ENCODE data around the gene KCNA3. TPM values are rescaled to one million over a fixed set of nuclear protein-coding genes. Genes with fewer than 3 reads are reported as not detected.
"Not testable (repeated sequence)": the region's sequence is repeated elsewhere in the genome, so short reads cannot be mapped to it uniquely, and the experiment has no call there.

The KCNA3 gene
- total RNA-seq, 2 donors from 2014 or later = 23.5 to 48.3 TPM

DNA sequence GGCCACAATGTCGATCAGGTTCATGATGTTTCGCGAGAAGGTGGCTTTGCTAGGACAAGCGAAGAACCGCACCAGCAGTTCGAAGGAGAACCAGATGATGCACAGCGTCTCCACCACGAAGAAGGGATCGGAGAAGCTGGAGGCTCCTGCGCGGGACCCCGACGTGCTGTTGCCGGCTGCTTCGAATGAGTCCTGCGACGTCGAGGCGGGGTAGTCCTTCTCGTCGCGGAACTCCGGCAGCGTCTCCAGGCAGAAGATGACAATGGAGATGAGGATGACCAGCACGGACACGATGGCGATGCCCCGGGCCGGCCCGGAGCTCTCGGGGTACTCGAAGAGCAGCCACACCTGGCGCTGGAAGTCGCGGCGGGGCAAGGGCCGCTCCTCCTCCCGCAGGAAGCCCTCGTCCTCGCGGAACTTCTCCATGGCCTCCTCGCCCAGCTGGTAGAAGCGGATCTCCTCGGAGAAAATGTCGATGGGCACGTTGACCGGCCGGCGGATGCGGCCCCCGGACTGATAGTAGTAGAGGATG, 869 bp downstream of the KCNA3 start:
- Mint-ChIP-seq H3K27ac (peak overlapping the region; percentile 95), H3K4me3 (peak overlapping the region; percentile 89 to 98), H3K9me3 (no peaks in the 10 kb centered on the region), H3K36me3 (ENCODE audit: insufficient read depth in 2 of 2) (peaks cover 24 to 26% of the 10 kb centered on the region in 2 donors), H3K4me1 (ENCODE audit: low read depth) (peaks cover 40% of the 10 kb centered on the region), H3K27me3 (ENCODE audit: low read depth) (no peaks in the 10 kb centered on the region)
- DNase-seq (peak in 1 of 2 donors; percentile 32), ATAC-seq (replicated peaks in 1 of 2) (no peak)

DNA sequence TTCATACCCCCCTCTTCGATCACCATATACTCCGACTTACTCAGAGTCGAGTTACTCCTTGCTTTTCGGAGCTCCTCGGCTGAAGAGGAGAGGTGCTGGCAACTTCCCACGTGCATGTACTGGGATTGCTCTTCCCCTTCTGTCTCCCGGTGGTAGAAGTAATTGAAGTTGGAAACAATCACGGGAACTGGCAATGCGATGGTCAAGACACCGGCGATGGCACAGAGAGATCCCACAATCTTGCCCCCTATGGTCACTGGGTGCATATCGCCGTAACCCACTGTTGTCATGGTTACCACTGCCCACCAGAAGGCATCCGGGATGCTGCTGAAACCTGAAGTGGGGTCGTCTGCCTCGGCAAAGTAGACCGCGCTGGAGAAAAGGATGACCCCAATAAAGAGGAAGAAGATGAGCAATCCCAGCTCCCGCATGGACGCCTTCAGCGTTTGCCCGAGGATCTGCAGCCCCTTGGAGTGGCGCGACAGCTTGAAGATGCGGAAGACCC, 1.5 kb downstream of the KCNA3 start:
- no peaks in the 10 kb centered on the region for H3K9me3 Mint-ChIP-seq
- H3K4me3 Mint-ChIP-seq = peak overlapping the region; percentile 89 to 98
- ATAC-seq (replicated peaks in 1 of 2) = no peak
- DNase-seq = peak; percentile 24 to 49
- peak overlapping the region; percentile 95 for H3K27ac Mint-ChIP-seq
- H3K4me1 Mint-ChIP-seq (ENCODE audit: low read depth) = peaks cover 46% of the 10 kb centered on the region
- no peaks in the 10 kb centered on the region for H3K27me3 Mint-ChIP-seq (ENCODE audit: low read depth)
- peaks cover 24 to 26% of the 10 kb centered on the region in 2 donors for H3K36me3 Mint-ChIP-seq (ENCODE audit: insufficient read depth in 2 of 2)

DNA sequence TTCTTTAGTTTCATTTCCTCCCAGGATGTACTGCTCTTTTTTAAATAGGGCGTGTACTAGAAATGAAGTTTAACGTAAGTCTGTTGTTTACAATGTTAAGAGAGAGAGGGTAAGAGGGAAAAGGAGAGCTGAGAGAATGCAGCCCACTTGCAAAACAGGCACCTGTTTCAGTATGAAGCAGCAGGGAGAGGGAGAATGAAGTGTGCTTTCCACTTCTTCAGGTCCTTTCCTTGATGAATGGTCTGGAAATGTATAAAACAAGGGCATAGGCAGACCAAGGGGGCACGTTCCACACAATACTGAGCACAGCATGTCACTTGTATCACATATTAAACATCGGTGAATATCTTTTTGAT, 2.0 kb downstream of the KCNA3 start:
- Mint-ChIP-seq H3K4me3 (peak overlapping the region; percentile 89 to 98), H3K27ac (peak overlapping the region; percentile 95), H3K36me3 (ENCODE audit: insufficient read depth in 2 of 2) (peaks cover 24 to 26% of the 10 kb centered on the region in 2 donors), H3K27me3 (ENCODE audit: low read depth) (no peaks in the 10 kb centered on the region), H3K4me1 (ENCODE audit: low read depth) (peaks cover 51% of the 10 kb centered on the region), H3K9me3 (no peaks in the 10 kb centered on the region)
- DNase-seq (peak; percentile 23 to 31), ATAC-seq (replicated peaks in 1 of 2) (peak; percentile 41 to 43)

- peak; percentile 51 to 54 for ATAC-seq (replicated peaks in 1 of 2)
- Mint-ChIP-seq H3K4me1 (ENCODE audit: low read depth) (peaks cover 51% of the 10 kb centered on the region), H3K36me3 (ENCODE audit: insufficient read depth in 2 of 2) (peaks cover 24 to 26% of the 10 kb centered on the region in 2 donors), H3K4me3 (peak overlapping the region; percentile 89 to 98), H3K9me3 (no peaks in the 10 kb centered on the region), H3K27me3 (ENCODE audit: low read depth) (no peaks in the 10 kb centered on the region), H3K27ac (peak overlapping the region; percentile 95)
- peak; percentile 73 to 77 for DNase-seq
Measured at GRCh38 chr1:110672001-110672752, 2.6 kb downstream of the KCNA3 start.

- peaks cover 24 to 26% of the 10 kb centered on the region in 2 donors for H3K36me3 Mint-ChIP-seq (ENCODE audit: insufficient read depth in 2 of 2)
- DNase-seq = no peak
Measured at GRCh38 chr1:110671361-110671760, 3.4 kb downstream of the KCNA3 start.

GRCh38 chr1:110668549-110668948, 6.2 kb downstream of the KCNA3 start:
- peak overlapping the region; percentile 56 to 85 for H3K4me3 Mint-ChIP-seq
- peaks cover 41% of the 10 kb centered on the region for H3K4me1 Mint-ChIP-seq (ENCODE audit: low read depth)
- no peaks in the 10 kb centered on the region for H3K27me3 Mint-ChIP-seq (ENCODE audit: low read depth)
- DNase-seq (peak in 1 of 2 donors; percentile 18), ATAC-seq (replicated peaks in 1 of 2) (peak; percentile 29 to 35)
- peaks cover 20% of the 10 kb centered on the region in 2 donors for H3K36me3 Mint-ChIP-seq (ENCODE audit: insufficient read depth in 2 of 2)
- H3K27ac Mint-ChIP-seq = peak overlapping the region; percentile 52
- H3K9me3 Mint-ChIP-seq = no peaks in the 10 kb centered on the region

More at GRCh38 chr1:110671361-110671760, 3.4 kb downstream of the KCNA3 start:
- Mint-ChIP-seq H3K4me3 (peak overlapping the region; percentile 89 to 98), H3K4me1 (ENCODE audit: low read depth) (peaks cover 51% of the 10 kb centered on the region), H3K27me3 (ENCODE audit: low read depth) (no peaks in the 10 kb centered on the region), H3K9me3 (no peaks in the 10 kb centered on the region), H3K27ac (peak overlapping the region; percentile 95)
- ATAC-seq (replicated peaks in 1 of 2) = no peak

GRCh38 chr1:110667776-110668175, 7.0 kb downstream of the KCNA3 start:
- Mint-ChIP-seq H3K9me3 (no peaks in the 10 kb centered on the region), H3K27ac (peak overlapping the region; percentile 30), H3K4me1 (ENCODE audit: low read depth) (peaks cover 38% of the 10 kb centered on the region), H3K4me3 (peak overlapping the region; percentile 60 to 87), H3K27me3 (ENCODE audit: low read depth) (no peaks in the 10 kb centered on the region), H3K36me3 (ENCODE audit: insufficient read depth in 2 of 2) (peaks cover 14 to 15% of the 10 kb centered on the region in 2 donors)
- no peak for DNase-seq
- no peak for ATAC-seq (replicated peaks in 1 of 2)

DNA sequence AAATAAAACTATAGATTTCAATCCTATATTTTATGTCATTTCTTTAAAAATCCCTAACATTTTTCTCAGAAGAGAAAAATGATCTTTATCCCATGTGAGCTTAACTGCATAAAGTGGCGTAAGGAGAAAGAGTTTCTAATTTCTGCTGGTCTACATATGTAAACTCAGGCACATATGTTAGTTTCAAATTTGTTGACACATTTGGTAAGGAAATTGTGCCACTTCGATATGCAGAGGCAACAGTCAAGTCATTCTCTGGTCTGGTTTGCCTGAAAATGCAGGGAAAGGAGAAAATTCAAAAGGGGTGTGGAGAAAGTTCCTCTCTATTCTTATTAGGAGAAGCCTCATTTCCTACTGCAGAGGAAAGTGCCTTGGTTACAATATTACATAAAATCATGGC, 11.5 kb downstream of the KCNA3 start:
- ATAC-seq (replicated peaks in 1 of 2) = no peak
- Mint-ChIP-seq H3K4me1 (ENCODE audit: low read depth) (peaks cover 6% of the 10 kb centered on the region), H3K4me3 (no peak overlapping the region), H3K36me3 (ENCODE audit: insufficient read depth in 2 of 2) (peaks cover 6 to 12% of the 10 kb centered on the region in 2 donors), H3K27me3 (ENCODE audit: low read depth) (no peaks in the 10 kb centered on the region), H3K9me3 (no peaks in the 10 kb centered on the region), H3K27ac (no peak overlapping the region)
- DNase-seq = no peak

DNA sequence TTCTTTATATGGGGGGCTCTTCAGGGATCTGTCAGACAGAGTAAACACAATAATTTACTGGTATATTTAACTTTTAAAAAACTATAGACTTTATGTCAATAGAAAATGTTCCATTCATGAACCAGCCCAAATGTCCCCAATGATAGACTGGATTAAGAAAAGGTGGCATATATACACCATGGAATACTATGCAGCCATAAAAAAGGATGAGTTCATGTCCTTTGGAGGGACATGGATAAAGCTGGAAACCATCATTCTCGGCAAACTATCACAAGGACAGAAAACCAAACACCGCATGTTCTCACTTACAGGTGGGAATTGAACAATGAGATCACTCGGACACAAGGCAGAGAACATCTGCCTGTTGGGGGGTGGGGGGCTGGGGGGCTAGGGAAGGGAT, 15.2 kb downstream of the KCNA3 start:
- not testable (repeated sequence) for H3K9me3 Mint-ChIP-seq; ATAC-seq (replicated peaks in 1 of 2); DNase-seq; H3K27me3 Mint-ChIP-seq (ENCODE audit: low read depth); H3K27ac Mint-ChIP-seq; H3K4me3 Mint-ChIP-seq
- Mint-ChIP-seq H3K4me1 (ENCODE audit: low read depth) (peaks cover 27% of the 10 kb centered on the region), H3K36me3 (ENCODE audit: insufficient read depth in 2 of 2) (peaks cover 7 to 12% of the 10 kb centered on the region in 2 donors)

DNA sequence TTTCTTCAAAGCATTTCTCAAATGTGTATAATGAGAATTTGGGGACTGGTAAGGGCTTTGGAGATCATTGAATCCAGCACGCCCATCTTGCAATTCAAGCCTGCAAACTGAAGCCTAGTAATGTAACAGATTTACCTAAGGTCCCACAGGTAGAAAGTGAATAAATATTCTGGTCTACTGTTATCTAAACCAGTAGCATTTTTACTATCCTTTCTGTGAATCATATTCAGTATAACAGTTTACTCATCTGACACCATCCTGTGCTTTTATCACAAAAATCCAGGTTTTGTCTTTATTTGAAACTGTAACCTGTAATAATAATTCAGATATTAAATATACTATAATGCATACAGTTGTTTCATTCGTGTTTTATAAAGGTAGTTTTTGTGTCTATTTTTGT, 17.4 kb downstream of the KCNA3 start:
- Mint-ChIP-seq H3K27ac (peak overlapping the region; percentile 79), H3K36me3 (ENCODE audit: insufficient read depth in 2 of 2) (peaks cover 7 to 12% of the 10 kb centered on the region in 2 donors), H3K27me3 (ENCODE audit: low read depth) (no peaks in the 10 kb centered on the region), H3K4me1 (ENCODE audit: low read depth) (peaks cover 32% of the 10 kb centered on the region), H3K4me3 (peak overlapping the region; percentile 36 to 72), H3K9me3 (no peaks in the 10 kb centered on the region)
- ATAC-seq (replicated peaks in 1 of 2) (peak; percentile 71 to 85), DNase-seq (no peak)

DNA sequence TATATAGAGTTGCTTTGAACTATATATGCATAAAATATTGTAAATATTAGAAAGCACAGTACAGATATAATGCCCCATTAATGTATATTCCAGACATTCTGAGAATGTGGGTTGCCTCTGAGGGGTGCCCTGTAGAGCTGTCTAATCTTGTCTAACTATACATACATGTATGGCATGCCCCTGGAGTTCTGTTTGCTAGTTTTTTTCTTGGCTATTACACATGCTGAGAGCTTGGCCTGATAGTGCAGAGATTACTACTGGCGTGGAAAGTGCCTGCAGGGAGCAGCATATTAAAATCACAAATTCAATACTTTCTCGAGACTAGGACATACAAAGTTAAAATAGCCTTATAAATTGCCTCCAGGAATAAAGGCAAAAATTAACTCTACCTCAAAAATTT, 24.1 kb downstream of the KCNA3 start:
- no peaks in the 10 kb centered on the region for H3K9me3 Mint-ChIP-seq
- H3K4me3 Mint-ChIP-seq = no peak overlapping the region
- ATAC-seq (replicated peaks in 1 of 2) (no peak), DNase-seq (no peak)
- H3K27me3 Mint-ChIP-seq (ENCODE audit: low read depth) = no peaks in the 10 kb centered on the region
- H3K27ac Mint-ChIP-seq = no peak overlapping the region
- peaks cover 16% of the 10 kb centered on the region for H3K4me1 Mint-ChIP-seq (ENCODE audit: low read depth)
- H3K36me3 Mint-ChIP-seq (ENCODE audit: insufficient read depth in 2 of 2) = no peaks in the 10 kb centered on the region

- Mint-ChIP-seq H3K9me3 (no peaks in the 10 kb centered on the region), H3K4me1 (ENCODE audit: low read depth) (peaks cover 27% of the 10 kb centered on the region), H3K27me3 (ENCODE audit: low read depth) (no peaks in the 10 kb centered on the region), H3K4me3 (no peak overlapping the region), H3K36me3 (ENCODE audit: insufficient read depth in 2 of 2) (no peaks in the 10 kb centered on the region), H3K27ac (no peak overlapping the region)
- ATAC-seq (replicated peaks in 1 of 2) (peak in 1 of 2 donors; percentile 14), DNase-seq (no peak)
Measured at GRCh38 chr1:110648417-110648816, 26.3 kb downstream of the KCNA3 start.

DNA sequence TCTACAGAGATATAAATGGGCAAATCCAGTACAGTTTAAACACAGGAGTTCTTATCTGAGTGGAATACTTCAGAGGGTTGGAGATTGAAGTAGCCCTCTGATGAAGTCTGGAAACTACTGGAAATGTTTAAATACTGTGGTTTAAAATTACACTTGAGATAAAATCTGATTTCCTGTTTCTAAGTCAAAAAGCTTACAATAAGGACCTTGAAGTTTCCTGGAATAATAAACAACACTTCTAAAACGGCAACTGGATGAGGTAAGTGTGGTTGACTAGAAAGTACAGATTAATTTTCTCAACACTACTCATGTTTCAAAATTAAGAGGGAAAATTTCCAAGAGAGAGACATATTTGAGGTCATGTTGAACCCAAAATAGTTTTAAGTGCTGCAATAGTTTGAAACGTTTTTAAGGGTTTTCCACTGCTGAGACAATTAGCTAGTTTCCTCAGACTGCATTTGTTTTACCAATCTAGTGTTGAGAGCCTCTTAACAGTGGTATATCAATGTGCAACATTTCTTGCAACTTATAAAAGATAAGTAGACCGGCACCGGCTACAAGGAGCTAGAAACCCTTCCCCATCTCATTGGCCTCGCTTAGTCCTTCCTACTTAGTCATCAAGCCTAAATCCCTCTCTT, 27.4 kb downstream of the KCNA3 start:
- H3K27ac Mint-ChIP-seq = no peak overlapping the region
- H3K36me3 Mint-ChIP-seq (ENCODE audit: insufficient read depth in 2 of 2) = no peaks in the 10 kb centered on the region
- no peak for DNase-seq
- H3K4me1 Mint-ChIP-seq (ENCODE audit: low read depth) = peaks cover 36% of the 10 kb centered on the region
- no peaks in the 10 kb centered on the region for H3K9me3 Mint-ChIP-seq
- no peak overlapping the region for H3K4me3 Mint-ChIP-seq
- ATAC-seq (replicated peaks in 1 of 2) = peak; percentile 73 to 78
- H3K27me3 Mint-ChIP-seq (ENCODE audit: low read depth) = no peaks in the 10 kb centered on the region
